Stimulated activated CD4-positive, alpha-beta T cell treated with anti-CD3 and anti-CD28 coated beads, Interleukin-15, amount 100 ng/mL, for 24 hours (primary cell): Measurements from ENCODE around the gene TMEM163.
"Not testable (repeated sequence)": the region's sequence is repeated elsewhere in the genome, so short reads cannot be mapped to it uniquely, and the experiment has no call there.

Experiments used
- DNase-seq: peaks from one replicate; pipeline ENCODE4 v3.0.0-alpha.2; 2020

TMEM163 gene

DNA sequence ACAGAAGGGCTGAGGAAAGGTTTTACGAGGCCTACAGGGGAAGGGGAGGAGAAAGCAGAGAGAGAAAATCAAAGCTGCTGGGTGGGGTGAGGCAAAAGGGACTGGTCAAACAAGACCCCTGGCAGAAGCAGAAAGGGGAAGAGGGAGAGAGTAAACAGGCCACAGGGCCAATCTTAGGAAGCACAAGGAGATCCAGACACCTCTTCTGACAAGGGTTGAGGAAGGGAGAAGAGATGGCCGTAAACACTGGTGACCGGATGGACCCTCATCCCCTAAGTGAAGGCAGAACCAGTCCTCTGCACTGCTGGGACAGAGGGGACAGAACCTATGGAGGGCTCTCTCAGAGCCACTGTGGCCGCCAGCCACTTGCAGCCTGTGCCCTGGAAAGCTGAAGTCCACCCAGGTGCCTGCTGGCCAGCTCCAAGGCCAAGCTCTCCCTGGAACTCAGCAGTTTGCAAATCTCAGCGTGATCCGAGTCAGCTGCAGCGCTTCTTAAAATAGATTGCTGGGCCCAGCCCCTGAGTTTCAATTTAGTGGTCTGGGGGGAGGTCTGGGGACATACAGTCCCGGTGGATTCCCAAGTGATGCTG is 108.8 kb downstream of the TMEM163 start:
- DNase-seq = no peak

DNA sequence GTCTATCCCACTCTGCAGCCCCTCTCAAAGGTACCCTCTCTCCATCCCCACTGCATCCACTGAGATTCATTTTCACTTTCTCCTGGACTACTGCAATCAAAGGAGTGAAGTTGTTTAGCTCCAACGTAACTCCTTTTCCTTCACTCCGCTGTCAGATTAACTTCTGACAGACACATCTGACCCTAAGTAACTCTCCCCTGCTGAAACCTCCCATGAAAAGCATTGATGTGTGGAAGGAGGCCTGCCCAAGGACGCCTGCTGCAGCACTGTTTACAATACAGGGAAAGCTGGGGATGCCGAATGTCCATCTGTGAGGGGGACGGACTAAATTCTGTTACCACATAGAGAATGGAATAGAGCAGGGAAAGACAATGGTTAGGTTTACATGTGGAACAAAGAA is 114.8 kb downstream of the TMEM163 start:
- DNase-seq = no peak

DNA sequence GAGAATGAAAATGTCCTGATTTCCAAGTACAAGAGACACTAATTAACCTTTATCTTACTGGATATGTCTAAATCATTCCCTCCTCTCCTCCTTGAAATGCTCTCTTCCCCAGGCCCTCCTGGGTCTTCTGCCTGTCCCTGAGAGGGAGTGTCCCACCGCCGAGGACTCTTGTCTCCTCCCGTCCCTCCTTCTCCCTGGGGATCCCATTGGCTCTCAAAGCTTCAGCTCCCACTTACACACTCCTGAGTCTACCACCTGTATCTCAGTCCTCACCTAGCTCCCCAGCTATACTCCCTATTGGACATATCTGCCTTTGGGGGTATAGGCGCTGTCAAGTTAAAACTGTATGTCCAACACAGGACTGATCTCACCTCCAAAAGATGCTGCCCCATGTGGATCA is 116.1 kb downstream of the TMEM163 start:
- no peak for DNase-seq

DNA sequence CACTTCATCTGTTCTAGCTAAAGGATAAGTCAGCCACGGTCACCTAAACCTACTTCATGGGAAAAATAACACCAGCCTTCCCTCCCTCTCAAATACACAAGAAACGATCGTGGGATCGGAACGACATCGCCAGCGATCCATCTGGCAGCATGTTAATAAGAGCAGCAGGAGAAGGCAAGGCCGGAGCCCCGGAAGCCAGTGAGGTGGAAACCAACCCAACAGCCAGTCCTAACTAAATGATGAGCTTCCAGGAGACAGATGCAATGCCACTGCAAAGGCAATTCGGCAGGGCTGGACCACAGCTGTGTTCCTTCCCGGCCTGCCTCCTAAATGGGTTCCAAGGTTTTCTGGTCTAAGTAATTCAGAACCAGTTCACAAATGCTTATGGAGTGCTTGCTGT is 117.5 kb downstream of the TMEM163 start:
- no peak for DNase-seq

DNA sequence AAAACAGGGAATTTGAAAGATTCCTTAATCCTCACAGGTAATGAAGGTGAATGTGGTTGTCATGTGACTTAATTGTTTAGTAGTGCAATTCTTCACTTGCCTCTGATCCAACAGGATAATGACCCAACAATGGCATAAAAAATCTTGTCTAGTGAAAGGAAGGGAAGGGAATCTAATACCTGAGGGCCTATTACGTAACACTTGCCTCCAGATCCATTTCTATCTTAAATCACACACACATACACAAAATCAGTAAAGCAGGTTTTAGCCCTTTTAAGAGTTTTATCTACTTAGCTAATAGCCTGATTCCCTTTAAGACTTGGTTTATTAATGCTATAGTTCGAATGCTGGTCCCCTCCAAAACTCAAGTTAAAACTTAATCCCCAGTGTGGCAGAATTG is 118.6 kb downstream of the TMEM163 start:
- DNase-seq = no peak

DNA sequence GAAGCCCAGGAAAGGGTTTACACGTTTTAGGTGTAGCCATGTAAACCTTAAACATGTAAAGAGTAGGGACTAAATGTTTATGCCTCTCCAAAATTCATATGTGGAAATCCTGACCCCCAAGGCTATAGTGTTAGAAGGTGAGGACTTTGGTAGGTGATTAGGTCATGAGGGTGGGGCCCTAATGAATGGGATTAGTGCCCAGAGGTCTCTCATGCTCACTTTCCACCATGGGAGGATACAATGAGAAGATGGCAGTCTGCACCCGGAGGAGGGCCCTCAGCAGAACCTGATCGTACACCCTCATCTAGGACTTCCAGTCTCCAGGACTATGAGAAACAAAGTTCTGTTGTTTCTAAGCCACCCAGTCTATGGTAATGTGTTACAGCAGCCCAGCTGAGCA is 119.6 kb downstream of the TMEM163 start:
- no peak for DNase-seq

DNA sequence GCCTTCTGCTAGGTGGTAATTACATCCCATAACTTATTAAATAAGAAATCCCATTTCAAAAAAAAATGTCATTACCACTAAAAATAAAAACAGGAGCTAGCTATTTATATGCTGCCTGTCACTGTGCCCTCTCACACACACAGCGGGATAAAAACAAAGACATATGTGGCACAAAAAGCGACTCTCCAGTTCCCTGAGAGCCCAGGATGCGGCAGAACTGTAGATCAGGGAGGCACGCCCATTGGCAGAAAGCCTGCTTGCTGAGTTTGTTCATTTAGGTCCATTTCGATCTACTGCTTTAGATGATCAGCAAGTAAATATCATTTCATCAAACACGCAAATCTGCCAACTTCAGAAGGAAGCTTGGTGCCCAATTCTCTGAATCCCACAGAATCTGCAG is 124.4 kb downstream of the TMEM163 start:
- DNase-seq = no peak

DNA sequence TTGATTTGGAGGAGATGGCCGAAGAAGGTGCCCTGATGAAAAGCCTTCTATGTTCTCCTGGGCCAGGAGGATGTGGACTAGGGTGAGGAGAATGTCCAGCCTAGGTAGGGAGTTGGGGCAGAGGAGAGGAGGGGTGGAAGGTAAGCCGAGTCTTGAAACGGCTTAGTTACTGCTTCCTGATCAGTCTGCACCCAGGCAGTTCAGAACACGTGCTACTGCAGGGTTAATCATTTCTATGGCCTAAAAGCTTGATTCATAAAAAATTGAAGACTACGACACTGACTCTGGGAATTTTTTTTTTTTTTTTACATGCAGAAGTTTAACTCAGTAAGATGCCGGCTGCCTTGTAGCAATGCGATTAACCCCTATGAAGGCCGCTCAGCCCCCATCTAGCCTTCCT is 125.3 kb downstream of the TMEM163 start:
- DNase-seq = no peak

DNA sequence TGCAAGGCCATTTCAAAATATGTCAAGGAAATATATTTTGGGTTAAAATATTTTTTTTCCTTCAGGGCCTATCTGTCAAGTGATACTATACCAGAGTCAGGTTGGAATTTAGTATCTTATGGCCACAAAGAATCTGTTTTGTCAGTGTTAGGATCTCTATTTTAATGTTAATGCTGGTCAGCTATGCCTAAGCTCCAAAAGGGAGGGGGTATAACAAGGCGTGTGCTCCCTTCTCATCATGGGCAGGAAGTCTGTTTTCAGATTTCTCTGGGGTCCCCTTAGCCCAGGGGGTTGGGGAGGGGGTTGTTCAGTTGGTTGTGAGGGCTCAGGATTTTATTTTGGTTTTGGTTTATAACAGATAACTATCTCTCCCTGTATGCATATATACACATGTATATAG is 126.4 kb downstream of the TMEM163 start:
- DNase-seq = no peak

DNA sequence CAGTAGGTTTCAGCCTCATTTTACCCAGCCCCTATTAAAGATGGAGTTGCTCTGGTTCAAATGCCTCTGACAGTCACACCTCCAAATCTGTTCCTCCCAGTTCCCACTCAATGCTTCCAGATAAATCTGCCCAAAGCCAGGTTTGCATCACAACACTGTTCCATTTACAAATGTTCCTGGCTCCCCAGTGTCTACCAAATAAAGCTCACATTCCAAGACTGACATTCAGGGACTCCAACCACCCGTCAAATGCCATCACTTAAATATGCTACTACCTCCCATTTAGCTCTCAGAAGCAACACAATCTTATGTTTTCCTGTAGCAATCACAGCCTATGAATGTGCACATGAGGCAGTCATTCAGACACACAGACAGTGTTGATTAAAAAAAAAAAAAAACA is 127.3 kb downstream of the TMEM163 start:
- no peak for DNase-seq

DNA sequence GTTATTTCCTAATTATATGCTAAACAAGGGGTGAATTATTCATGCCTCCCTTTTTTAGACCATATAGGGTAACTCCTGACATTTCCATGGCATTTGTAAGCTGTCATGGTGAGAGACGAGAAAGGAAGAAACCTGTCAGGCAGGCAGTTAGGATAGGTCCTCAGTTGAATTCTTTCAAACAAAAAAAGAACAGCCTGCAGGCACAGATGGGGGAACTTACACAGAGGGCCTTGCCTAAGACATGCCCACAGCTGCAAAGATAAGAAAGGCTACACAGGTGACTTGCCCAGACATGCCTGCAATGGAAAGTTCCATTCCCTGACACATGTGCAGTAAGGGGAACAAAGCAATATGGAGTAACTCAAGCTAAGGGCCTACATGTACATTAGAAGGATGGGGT is 128.1 kb downstream of the TMEM163 start:
- no peak for DNase-seq

DNA sequence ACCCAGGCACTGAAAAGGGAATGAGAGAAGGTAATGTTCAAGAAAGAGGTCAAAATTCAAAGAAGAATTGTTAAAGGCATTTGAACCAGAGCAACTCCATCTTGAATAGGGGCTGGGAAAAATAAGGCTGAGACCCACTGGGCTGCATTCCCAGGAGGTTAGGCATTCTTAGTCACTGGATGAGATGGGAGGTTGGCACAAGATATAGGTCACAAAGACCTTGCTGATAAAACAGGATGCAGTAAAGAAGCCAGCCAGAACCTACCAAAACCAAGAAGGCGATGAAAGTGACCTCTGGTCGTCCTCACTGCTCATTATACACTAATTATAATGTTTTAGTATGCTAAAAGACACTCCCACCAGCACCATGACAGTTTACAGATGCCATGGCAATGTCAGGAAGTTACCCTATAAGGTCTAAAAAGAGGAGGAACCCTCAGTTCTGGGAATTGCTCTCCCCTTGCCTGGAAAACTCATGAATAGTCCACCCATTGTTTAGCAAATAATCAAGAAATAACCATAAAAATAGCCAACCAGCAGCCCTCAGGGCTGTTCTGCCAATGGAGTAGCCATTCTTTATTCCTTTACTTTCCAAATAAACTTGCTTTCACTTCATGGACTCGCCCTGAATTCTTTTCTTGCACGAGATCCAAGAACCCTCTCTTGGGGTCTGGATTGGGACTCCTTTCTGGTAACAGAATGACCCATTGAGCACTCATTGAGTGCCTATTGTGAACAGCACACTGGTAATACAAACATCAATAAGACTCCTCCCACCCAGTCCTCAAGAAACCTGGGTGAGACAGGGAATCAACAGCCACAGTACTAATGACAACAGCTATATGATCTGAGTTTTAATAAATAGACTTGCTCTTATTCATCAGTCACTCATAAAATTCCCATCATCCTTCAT is 129.4 kb downstream of the TMEM163 start:
- not testable (repeated sequence) for DNase-seq

DNA sequence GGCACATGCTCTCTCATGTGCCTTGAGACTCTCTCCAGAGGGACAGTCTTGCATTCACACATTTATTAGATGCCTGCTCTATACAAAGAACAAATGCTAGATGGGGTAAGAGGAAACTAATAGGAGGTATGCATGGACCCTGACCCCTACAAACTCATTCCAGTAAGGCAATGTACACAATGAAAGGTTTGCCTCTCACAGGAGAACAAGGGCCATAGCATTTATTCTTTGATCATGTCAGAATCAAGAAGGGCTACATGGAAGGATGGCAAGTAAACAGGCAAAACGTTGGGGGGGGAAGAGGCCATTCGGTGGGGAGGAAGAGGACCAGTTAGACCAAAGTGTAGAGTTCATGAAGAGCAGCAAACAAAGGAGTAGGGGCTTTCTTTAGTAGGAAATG is 130.2 kb downstream of the TMEM163 start:
- no peak for DNase-seq

DNA sequence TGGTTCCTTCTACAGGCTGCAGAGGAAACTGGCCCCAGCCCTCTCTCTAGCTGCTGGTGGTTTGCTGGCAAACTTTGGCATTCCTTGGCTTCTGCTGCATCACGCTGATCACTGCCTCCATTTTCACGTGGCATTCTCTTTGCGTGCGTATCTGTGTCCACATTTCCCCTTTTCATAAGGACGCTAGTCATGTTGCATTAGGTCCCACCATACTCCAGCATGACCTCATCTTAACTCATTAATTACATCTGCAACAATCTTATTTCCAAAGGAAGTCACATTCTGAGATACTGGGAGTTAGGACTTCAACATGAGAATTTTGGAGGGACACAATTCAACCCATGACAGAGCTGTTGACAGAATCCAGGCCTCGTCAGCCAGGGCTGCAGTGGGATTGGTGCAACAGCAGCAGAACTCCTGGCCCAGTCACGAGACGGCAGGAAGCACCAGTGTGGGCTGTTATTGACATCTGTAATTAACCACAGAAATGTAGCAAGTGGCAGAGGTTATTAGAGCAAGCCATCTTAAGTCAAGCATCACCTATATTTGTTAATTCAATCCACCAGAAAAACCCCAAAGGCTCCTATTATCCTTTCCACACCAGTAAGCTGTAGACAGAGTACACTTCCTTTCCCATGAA is 132.4 kb downstream of the TMEM163 start:
- no peak for DNase-seq

DNA sequence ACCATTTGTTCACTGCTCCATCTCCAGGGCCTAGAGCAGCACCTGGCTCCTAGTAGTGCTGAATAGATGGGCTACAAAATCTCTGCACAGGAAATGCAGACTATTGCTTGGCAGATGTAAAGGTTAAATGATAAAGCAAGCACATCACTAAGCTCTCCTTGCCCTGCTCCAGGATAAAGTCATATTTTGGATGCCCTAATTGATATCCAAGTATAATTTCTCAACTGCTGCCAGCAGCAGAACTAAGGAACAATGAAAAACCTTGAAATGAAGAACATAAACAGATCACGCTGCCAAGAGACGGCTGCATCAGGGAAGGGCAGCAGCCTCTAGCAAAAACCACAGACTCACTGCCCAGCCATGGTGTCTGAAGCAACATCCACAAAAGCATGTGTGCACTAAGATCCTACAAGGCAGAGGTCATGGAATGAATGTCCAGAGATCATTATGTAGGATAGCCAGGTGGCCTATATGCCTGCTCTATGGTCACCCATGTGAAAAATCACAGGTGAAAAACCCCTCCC is 134.7 kb downstream of the TMEM163 start:
- DNase-seq = no peak

DNA sequence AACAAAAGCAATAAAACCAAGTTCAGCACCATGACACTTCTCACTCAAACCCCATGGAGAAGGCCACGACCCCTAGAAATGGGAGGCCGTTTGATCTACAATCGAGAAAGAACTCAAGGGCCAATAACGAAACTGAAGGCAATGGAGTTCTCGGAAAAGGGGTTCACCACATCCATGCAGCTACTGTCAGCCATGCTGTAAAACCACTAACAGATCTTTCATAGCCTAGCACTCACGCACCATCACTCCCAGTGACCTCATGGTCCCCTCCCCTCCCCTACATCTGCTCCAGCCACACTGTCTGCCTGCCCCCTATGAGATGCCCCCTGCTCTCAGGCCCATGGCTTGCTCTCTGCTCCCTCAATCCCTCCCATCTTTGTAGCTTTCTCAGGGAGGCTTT is 135.3 kb downstream of the TMEM163 start:
- no peak for DNase-seq

DNA sequence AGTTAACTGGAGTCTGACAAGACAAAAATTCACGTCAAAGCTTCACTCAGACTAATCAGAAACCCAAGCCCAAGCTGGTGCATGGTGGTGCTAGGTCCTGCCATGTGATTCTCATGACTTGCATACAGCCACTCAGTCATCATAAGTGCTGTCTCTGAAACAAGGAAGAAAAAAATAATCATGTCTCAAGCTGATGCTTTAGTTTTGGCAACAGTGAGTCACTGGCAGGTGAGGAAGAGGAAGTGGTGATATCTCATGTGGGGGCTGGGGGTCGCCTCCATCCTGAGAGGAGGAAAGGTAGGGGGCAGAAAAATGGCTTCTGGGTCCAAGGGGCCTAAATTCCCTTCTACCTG is 136.3 kb downstream of the TMEM163 start:
- no peak for DNase-seq

DNA sequence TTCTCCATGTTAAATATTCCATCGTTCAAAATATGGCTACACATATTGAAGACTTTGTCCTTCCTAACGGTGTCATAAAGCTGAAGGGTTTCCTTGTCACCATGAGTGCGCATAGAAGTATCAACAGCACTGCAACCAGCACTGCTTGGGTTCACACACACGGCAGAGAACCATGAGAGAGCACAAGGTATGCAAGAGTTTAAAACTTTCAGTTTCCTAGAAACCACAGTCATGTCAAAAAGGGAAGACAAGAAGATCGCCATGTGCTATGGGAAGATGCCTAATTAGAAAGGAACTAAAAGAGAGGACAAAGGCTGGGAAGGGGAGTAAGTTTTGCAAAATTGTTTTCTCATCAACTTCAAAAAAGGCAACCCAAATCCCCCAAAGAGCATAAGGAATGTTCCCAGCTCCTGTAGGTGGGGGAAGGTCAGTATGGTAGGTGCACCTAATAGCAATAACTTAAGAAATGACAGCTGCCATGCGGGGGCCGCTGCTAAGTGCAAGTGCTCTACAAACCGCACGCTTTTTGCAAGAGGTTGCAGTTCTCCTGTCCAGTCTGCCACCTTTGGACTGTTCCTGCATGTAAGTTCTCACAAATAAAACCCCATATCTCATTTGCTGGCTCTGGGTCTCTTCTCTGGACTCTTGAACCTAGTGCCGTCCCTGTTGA is 136.8 kb downstream of the TMEM163 start:
- DNase-seq = no peak

DNA sequence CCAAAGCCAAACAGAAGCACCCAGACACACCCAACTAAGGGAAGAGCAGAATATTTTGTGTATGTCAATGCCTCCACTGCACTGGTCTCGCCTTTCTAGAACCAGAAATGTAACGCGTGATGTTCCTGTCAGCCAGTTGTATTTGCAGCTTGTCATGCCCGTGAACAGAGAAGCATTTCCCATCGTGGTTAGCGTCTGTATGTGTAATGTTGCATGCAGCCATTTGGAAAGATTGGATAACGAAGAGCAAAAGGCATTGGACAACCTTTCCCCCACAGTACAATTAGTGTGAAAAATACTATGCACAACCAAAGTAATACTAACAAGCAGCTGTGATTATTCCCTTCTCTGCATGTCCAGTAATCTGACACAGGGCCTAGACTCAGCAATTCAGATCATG is 140.5 kb downstream of the TMEM163 start:
- DNase-seq = no peak

DNA sequence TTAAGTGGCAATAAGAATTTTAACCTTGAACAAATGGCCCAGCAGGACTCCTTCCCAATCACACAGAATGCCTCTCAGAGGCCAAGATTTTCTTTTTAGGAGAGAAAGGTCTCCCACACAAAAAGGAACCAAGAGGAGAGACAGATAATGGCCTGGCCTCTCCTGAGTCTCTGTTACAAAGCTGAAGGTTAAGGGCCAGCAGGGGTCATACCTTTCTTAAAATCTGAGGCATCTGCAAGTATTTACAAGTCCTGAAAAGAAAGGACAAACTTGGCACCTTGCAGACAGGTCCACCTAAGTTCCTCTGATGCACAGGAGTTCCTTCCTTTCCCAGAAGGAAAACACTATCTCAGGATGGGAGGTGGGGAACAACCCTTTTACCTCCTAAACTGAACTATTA is 142.3 kb downstream of the TMEM163 start:
- DNase-seq = no peak

DNA sequence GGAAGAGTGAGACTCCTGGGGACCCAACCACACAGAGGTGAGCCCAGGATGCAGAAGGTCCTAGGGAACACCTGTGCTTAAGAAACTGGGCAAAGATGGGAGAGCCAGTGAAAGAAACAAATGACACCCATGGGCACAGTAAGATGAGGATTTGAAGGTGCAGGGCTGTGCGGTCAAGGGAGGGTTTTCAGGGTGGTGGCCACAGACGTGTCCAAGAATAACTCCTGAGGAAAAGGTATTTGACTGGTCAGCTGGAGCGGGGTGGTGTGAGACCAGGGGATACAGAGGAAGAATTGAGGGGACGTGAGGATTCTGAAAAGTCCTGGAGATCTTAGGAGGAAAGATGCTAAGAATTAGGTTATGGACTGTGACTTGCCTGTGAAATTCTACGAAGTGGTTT is 142.9 kb downstream of the TMEM163 start:
- no peak for DNase-seq

DNA sequence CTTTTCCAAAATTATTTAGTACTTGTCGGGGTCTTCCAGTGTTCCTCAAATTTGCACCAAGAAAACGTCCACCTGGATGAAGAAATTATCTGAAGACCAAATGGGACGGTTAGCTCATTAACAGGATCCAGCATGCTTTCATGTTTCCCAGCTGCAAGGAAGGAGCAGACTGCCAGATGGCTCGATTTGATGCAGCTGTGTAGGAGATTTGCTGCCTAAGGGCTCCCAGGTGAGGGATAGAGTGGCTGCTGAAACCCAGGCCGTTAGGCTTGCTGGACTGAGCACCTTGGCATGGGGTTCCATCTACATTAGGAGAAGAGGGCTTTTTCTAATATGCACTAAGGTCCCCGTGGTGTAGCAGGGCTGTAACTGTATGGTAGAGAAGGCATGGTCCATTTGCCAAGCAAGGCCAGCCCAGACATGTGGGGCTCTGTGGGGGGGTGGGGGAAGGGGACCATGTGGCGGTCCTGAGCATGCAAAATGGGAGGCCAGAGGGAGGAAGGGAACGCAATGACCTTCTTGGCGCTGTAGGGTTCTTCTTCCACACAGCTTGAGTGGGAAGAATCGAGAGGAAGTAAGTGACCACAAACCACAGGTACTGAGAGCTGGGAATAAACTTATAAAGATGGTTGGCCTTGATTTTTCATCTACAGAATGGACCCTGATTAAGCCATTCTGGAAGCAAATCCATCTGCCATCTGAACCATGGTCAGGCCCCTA is 144.0 kb downstream of the TMEM163 start:
- no peak for DNase-seq

DNA sequence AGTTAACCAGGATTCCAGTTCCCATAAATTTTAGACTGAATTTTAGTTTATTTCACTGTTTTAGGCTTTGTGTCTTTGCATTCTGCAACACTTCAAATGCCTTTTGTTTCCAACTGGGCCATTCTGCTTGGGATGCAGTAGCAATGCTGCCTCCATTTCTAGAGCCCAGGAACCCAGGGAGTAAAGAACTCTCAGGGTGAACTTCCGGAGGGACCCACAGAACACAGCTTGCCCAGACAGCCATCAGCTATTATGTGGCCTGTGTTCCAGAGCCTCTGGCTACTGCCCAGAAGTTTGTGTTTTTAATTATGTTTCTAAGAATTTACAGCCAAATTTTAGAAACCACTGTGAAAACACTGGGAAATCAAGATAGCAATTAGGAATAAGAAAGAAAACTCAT is 145.1 kb downstream of the TMEM163 start:
- DNase-seq = no peak
